IMR-90 (cell line): ENCODE data around the gene SLC16A2. TPM values are rescaled to one million over a fixed set of nuclear protein-coding genes. Genes with fewer than 3 reads are reported as not detected.

Experiments
- ATAC-seq: fragments of 200-7000 bp; cut with Tn5 transposase; 2 replicates; pipeline ENCODE4 v1.9.1; 2020; ENCODE audit warnings: low read depth, mild to moderate bottlenecking, moderate library complexity
- BruUV-seq: library from RNA; stranded (reverse); fragments of 400-500 nt; replicated peaks from 2 replicates; lab custom pipeline; 2021; lab: Mats Ljungman, UMichigan
- CTCF ChIA-PET: fragments of 300-600 bp; formaldehyde crosslinking; extraction: SDS; loops from one replicate; lab custom pipeline; 2021; ENCODE audit warnings: antibody characterized with exemption; lab: Yijun Ruan, JAX
- POLR2A ChIA-PET: fragments of 300-600 bp; sonication (Branson Sonifier 250); formaldehyde crosslinking; loops from one replicate; lab custom pipeline; 2022; ENCODE audit warnings: antibody characterized with exemption; ENCODE audit not compliant: unreplicated experiment; lab: Charles Lee
- DNase-seq: peaks from one replicate; pipeline ENCODE4 v3.0.0; 2013
- H2AFZ ChIP-seq: replicated peaks from 2 replicates; pipeline ENCODE3; 2013; ENCODE audit warnings: low read length, mild to moderate bottlenecking; ENCODE audit not compliant: poor library complexity
- H2AK5ac ChIP-seq: 2 replicates; pipeline ENCODE4 v1.6.1; 2013; ENCODE audit warnings: low read depth, low read length, inconsistent platforms
- H2AK9ac ChIP-seq: replicated peaks from 2 replicates; pipeline ENCODE3; 2013; ENCODE audit warnings: mild to moderate bottlenecking, low read depth, low read length, moderate library complexity; ENCODE audit not compliant: poor library complexity
- H2BK120ac ChIP-seq: 2 replicates; pipeline ENCODE4 v1.6.1; 2013; ENCODE audit warnings: low read depth, low read length, inconsistent platforms
- H2BK15ac ChIP-seq: 3 replicates; pipeline ENCODE4 v1.6.1; 2013; ENCODE audit warnings: low read depth, low read length, inconsistent platforms
- H2BK20ac ChIP-seq: 2 replicates; pipeline ENCODE4 v1.6.1; 2013; ENCODE audit warnings: low read depth, mild to moderate bottlenecking, inconsistent platforms, low read length, moderate library complexity
- H2BK5ac ChIP-seq: 2 replicates; pipeline ENCODE4 v1.6.1; 2013; ENCODE audit warnings: mild to moderate bottlenecking, low read depth, low read length, inconsistent platforms; ENCODE audit not compliant: poor library complexity, severe bottlenecking
- H3K14ac ChIP-seq: replicated peaks from 2 replicates; pipeline ENCODE4 v1.6.1; 2013; ENCODE audit warnings: low read depth, low read length, inconsistent platforms
- H3K18ac ChIP-seq: 2 replicates; pipeline ENCODE4 v1.6.1; 2013; ENCODE audit warnings: low read depth, low read length, control low read depth
- H3K23ac ChIP-seq: 2 replicates; pipeline ENCODE4 v1.6.1; 2013; ENCODE audit warnings: low read depth, low read length, inconsistent platforms
- H3K27ac ChIP-seq: 2 replicates; pipeline ENCODE4 v1.5.1; 2013; ENCODE audit warnings: mild to moderate bottlenecking, control low read depth, low read length; ENCODE audit not compliant: insufficient read depth
- H3K27me3 ChIP-seq: 2 replicates; pipeline ENCODE4 v1.6.1; 2013; ENCODE audit warnings: low read length; ENCODE audit not compliant: control insufficient read depth, insufficient read depth
- H3K36me3 ChIP-seq: 2 replicates; pipeline ENCODE4 v1.6.1; 2013; ENCODE audit warnings: low read length, mixed read lengths; ENCODE audit not compliant: control insufficient read depth, insufficient read depth
- H3K4ac ChIP-seq: 2 replicates; pipeline ENCODE4 v1.6.1; 2013; ENCODE audit warnings: low read depth, low read length, inconsistent platforms
- H3K4me1 ChIP-seq: 2 replicates; pipeline ENCODE4 v1.6.1; 2013; ENCODE audit warnings: low read length, mixed read lengths; ENCODE audit not compliant: control insufficient read depth, insufficient read depth
- H3K4me2 ChIP-seq: 2 replicates; pipeline ENCODE4 v1.6.1; 2013; ENCODE audit warnings: low read depth, mild to moderate bottlenecking, control low read depth, low read length, moderate library complexity
- H3K4me3 ChIP-seq: 2 replicates; pipeline ENCODE4 v1.5.1; 2013; ENCODE audit warnings: low read depth, mild to moderate bottlenecking, control low read depth, low read length, moderate library complexity; ENCODE audit not compliant: insufficient read depth
- H3K56ac ChIP-seq: 2 replicates; pipeline ENCODE4 v1.6.1; 2013; ENCODE audit warnings: low read length, inconsistent platforms; ENCODE audit not compliant: insufficient read depth; ENCODE audit errors: extremely low read depth
- H3K79me1 ChIP-seq, 2 experiments: 2 replicates each; pipeline ENCODE4 v1.6.1; 2013; ENCODE audit warnings: low read length in 2 of 2, inconsistent platforms in 1 of 2, low read depth in 1 of 2
- H3K9ac ChIP-seq: 2 replicates; pipeline ENCODE4 v1.6.1; 2013; ENCODE audit warnings: low read depth, low read length, control low read depth
- H3K9me1 ChIP-seq: 2 replicates; pipeline ENCODE4 v1.6.1; 2013; ENCODE audit warnings: low read length, inconsistent platforms; ENCODE audit not compliant: insufficient read depth
- H3K9me3 ChIP-seq: 2 replicates; pipeline ENCODE4 v1.6.1; 2013; ENCODE audit warnings: low read length; ENCODE audit not compliant: control insufficient read depth, insufficient read depth
- H4K20me1 ChIP-seq: 2 replicates; pipeline ENCODE4 v1.6.1; 2013; ENCODE audit warnings: low read length, inconsistent platforms; ENCODE audit not compliant: insufficient read depth
- H4K5ac ChIP-seq: 2 replicates; pipeline ENCODE4 v1.6.1; 2013; ENCODE audit warnings: mild to moderate bottlenecking, low read depth, low read length, control low read depth
- H4K8ac ChIP-seq, 2 experiments: 2 replicates each; pipeline ENCODE4 v1.6.1; 2013; ENCODE audit warnings: low read depth in 2 of 2, low read length in 2 of 2, control low read depth in 1 of 2, inconsistent platforms in 1 of 2
- H4K91ac ChIP-seq: 2 replicates; pipeline ENCODE4 v1.6.1; 2013; ENCODE audit warnings: low read depth, low read length, inconsistent platforms; ENCODE audit not compliant: insufficient read depth
- CEBPB ChIP-seq: IDR thresholded peaks from 2 replicates; pipeline ENCODE4 v1.6.1; 2012; ENCODE audit warnings: low read depth, low read length, improper control_type of control experiment
- FOS ChIP-seq: fragments of 150-350 bp; IDR thresholded peaks from 2 replicates; pipeline ENCODE4 v1.6.1; 2016; ENCODE audit warnings: low read depth, low read length
- NFE2L2 ChIP-seq: fragments of 150-350 bp; IDR thresholded peaks from 2 replicates; pipeline ENCODE4 v1.6.1; 2016; ENCODE audit warnings: low read depth, mild to moderate bottlenecking, low read length
- WGBS, 2 experiments: methylation state at CpG; one replicate each; pipeline versions ENCODE4 v1.1.5 to v1.1.7; 2013; ENCODE audit warnings: missing lambda C conversion rate in 2 of 2; ENCODE audit not compliant: insufficient read length in 1 of 2; ENCODE audit errors: extremely low coverage in 2 of 2; 5-methylcytosine and 5-hydroxymethylcytosine counted together
- dilution Hi-C: fragments of 300-500 bp; cut with HindIII; formaldehyde crosslinking; loops from one replicate; pipeline ENCODE4 v1.14.3; 2018; ENCODE audit warnings: low sequenced_read_pairs; ENCODE audit not compliant: unreplicated experiment
- in situ Hi-C: fragments of 300-500 bp; cut with MboI; formaldehyde crosslinking; loops from 3 replicates; pipeline ENCODE4 v1.14.3; 2019; ENCODE audit warnings: low sequenced_read_pairs, inconsistent platforms, mixed read lengths
- intact Hi-C: fragments of 100-400 bp; cut with micrococcal nuclease; formaldehyde crosslinking; loops from 2 replicates; pipeline ENCODE4 v1.10.0; 2022
- polyA plus RNA-seq, 3 experiments: library from polyadenylated mRNA; depleted of rRNA; stranded (reverse); fragments of >200 nt; gene quantifications; 2 replicates each; pipeline ENCODE4 v1.2.3, GENCODE V29; 2012; ENCODE audit warnings: low replicate concordance in 1 of 3
- total RNA-seq: library from RNA; depleted of rRNA; stranded (reverse); fragments of >200 nt; gene quantifications from 2 replicates; pipeline ENCODE4 v1.2.3, GENCODE V29; 2012

The SLC16A2 gene
- total and polyA plus RNA-seq, 2 of the 4 experiments (the other 2 are of a cell fraction), result 6.1 to 23.8 TPM

DNA sequence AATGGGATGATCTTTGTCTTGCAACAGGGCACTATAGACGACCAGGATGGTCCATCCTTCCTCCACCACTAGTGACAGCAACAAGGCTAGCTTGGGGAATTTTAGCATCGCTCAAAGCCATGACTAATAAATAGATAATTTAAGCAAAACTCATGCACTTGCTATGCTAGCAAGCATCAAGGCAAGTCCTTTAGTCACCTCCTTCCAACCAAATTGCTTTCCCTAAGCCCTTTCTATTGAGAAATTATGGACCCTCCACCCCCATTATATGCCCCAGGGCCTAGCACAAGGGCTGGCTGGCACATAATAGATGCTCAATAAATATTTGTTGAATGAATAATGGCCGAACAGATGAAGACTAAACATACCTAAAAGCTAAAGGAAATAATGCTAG is 28.6 kb downstream of the SLC16A2 start:
- no peak overlapping the region for H4K5ac ChIP-seq
- ATAC-seq (peak; percentile 67), DNase-seq (peak; percentile 68)
- CTCF ChIA-PET, result no interaction called here
- no peak overlapping the region for H2AK9ac ChIP-seq
- peaks cover 14% of the 10 kb centered on the region for H3K9me1 ChIP-seq
- peak overlapping the region; percentile 68 for H3K4ac ChIP-seq
- WGBS, 2 experiments, result no CpG with 5 or more reads among the region's 3 CpGs
- dilution Hi-C loops (no loop called here), in situ Hi-C loops (no loop called here), intact Hi-C loops (loop anchor here (1.0 to 2.0 kb wide), 2 partner anchors 29 to 67 kb away; partner anchors contain the start of gene SLC16A2)
- H2AK5ac ChIP-seq, result peak overlapping the region; percentile 2; the same call in 1 of the 2 replicates
- no peak overlapping the region for H2BK5ac ChIP-seq
- peaks cover 2% of the 10 kb centered on the region; the same call in 1 of the 2 replicates for H3K27me3 ChIP-seq
- no peak overlapping the region for H3K14ac ChIP-seq
- H2BK120ac ChIP-seq, result peak overlapping the region; percentile 66; the same call in 1 of the 2 replicates
- no peak overlapping the region; a peak in 1 of 4 replicates for H4K8ac ChIP-seq
- POLR2A ChIA-PET, result no interaction called here
- H3K9ac ChIP-seq, result no peak overlapping the region
- H3K36me3 ChIP-seq, result no peaks in the 10 kb centered on the region
- no peak overlapping the region for H3K27ac ChIP-seq
- peaks cover 9% of the 10 kb centered on the region; the same call in 1 of the 2 replicates for H4K20me1 ChIP-seq
- H3K4me2 ChIP-seq, result no peak overlapping the region
- H4K91ac ChIP-seq, result no peak overlapping the region
- TF ChIP-seq FOS (peak; percentile 2; the same call in 1 of the 2 replicates), NFE2L2 (no peak), CEBPB (0 out of 2 replicates have a peak, but pooled peaks have one; percentile 33)
- no peak overlapping the region for H3K23ac ChIP-seq
- H3K9me3 ChIP-seq, result no peaks in the 10 kb centered on the region
- H3K4me1 ChIP-seq, result peaks cover 6% of the 10 kb centered on the region
- H2AFZ ChIP-seq, result peak overlapping the region; percentile 54
- H3K79me1 ChIP-seq, result peaks cover 12 to 20% of the 10 kb centered on the region in 2 experiments; a peak in 1 of 4 replicates
- H3K4me3 ChIP-seq, result no peak overlapping the region
- H2BK15ac ChIP-seq, result 0 out of 3 replicates have a peak overlapping the region, but pooled peaks have one; percentile 61
- H2BK20ac ChIP-seq, result no peak overlapping the region
- H3K18ac ChIP-seq, result no peak overlapping the region
- H3K56ac ChIP-seq, result no peak overlapping the region
- no TSS peak for BruUV-seq
